Keratinocyte (primary cell): ENCODE results near the gene DRD3. TPM values are rescaled to one million over a fixed set of nuclear protein-coding genes. Genes with fewer than 3 reads are reported as not detected.

Source experiments
- DNase-seq: peaks from one replicate; pipeline ENCODE4 v3.0.0-alpha.2; 2011; ENCODE audit warnings: low read depth, missing footprints, low spot score
- FAIRE-seq: peaks from 2 replicates; lab custom pipeline; 2011; peaks lifted over from hg19 to GRCh38; lab: Jason Lieb, UNC
- H2AFZ ChIP-seq: 2 replicates; pipeline ENCODE4 v1.6.0; 2012; ENCODE audit warnings: low read length, control low read depth, inconsistent platforms; ENCODE audit not compliant: control insufficient read depth
- H3K27ac ChIP-seq: 2 replicates; pipeline ENCODE4 v1.5.1; 2011; ENCODE audit warnings: low read length; ENCODE audit not compliant: control insufficient read depth, insufficient read depth
- H3K27me3 ChIP-seq: 3 replicates; pipeline ENCODE4 v1.6.0; 2011; ENCODE audit warnings: low read length; ENCODE audit not compliant: control insufficient read depth, insufficient read depth; ENCODE audit errors: extremely low read depth
- H3K36me3 ChIP-seq, 2 experiments: 2 replicates in 1 of 2; 3 replicates in 1 of 2; pipeline ENCODE4 v1.5.1; 2011; ENCODE audit warnings: low read length in 2 of 2, mild to moderate bottlenecking in 1 of 2; ENCODE audit not compliant: control insufficient read depth in 2 of 2, insufficient read depth in 2 of 2; ENCODE audit errors: extremely low read depth in 1 of 2
- H3K4me1 ChIP-seq: 3 replicates; pipeline ENCODE4 v1.5.1; 2011; ENCODE audit warnings: low read length; ENCODE audit not compliant: control insufficient read depth, insufficient read depth; ENCODE audit errors: extremely low read depth
- H3K4me2 ChIP-seq: 3 replicates; pipeline ENCODE4 v1.6.0; 2011; ENCODE audit warnings: low read depth, low read length; ENCODE audit not compliant: control insufficient read depth, insufficient read depth; ENCODE audit errors: extremely low read depth
- H3K4me3 ChIP-seq, 3 experiments: fragments of 200-600 bp in 1 of 3; sonication (generic) in 1 of 3; 2 replicates in 2 of 3; 3 replicates in 1 of 3; pipeline ENCODE4 v1.5.1; 2011 to 2016; ENCODE audit warnings: low read length in 3 of 3, mild to moderate bottlenecking in 3 of 3, control low read depth in 2 of 3, inconsistent platforms in 1 of 3, low read depth in 1 of 3, mixed read lengths in 1 of 3, mixed run types in 1 of 3, moderate library complexity in 1 of 3; ENCODE audit not compliant: control insufficient read depth in 2 of 3, insufficient read depth in 2 of 3; ENCODE audit errors: extremely low read depth in 1 of 3
- H3K79me2 ChIP-seq: 2 replicates; pipeline ENCODE4 v1.6.0; 2012; ENCODE audit warnings: low read length; ENCODE audit not compliant: control insufficient read depth, insufficient read depth
- H3K9ac ChIP-seq: 3 replicates; pipeline ENCODE4 v1.6.0; 2011; ENCODE audit warnings: low read length; ENCODE audit not compliant: control insufficient read depth, insufficient read depth; ENCODE audit errors: extremely low read depth
- H3K9me1 ChIP-seq: 3 replicates; pipeline ENCODE4 v1.6.0; 2011; ENCODE audit warnings: low read length; ENCODE audit not compliant: control insufficient read depth, insufficient read depth; ENCODE audit errors: extremely low read depth
- H3K9me3 ChIP-seq: 2 replicates; pipeline ENCODE4 v1.5.1; 2012; ENCODE audit warnings: low read depth, low read length; ENCODE audit not compliant: control insufficient read depth
- H4K20me1 ChIP-seq: 3 replicates; pipeline ENCODE4 v1.6.0; 2011; ENCODE audit warnings: low read length; ENCODE audit not compliant: control insufficient read depth, insufficient read depth; ENCODE audit errors: extremely low read depth
- CTCF ChIP-seq, 3 experiments: IDR thresholded peaks in 1 of 3; conservative IDR thresholded peaks in 1 of 3; optimal IDR thresholded peaks in 1 of 3; 2 replicates in 2 of 3; 3 replicates in 1 of 3; pipeline versions ENCODE3 to v1.5.1; 2011; ENCODE audit warnings: low read length in 3 of 3, mild to moderate bottlenecking in 3 of 3, moderate library complexity in 2 of 3, control low read depth in 1 of 3, inconsistent platforms in 1 of 3; ENCODE audit not compliant: insufficient read depth in 2 of 3; ENCODE audit errors: extremely low read depth in 1 of 3
- EZH2 ChIP-seq: IDR thresholded peaks from one replicate; pipeline ENCODE4 v1.6.1; 2012; ENCODE audit warnings: inconsistent platforms, mild to moderate bottlenecking, low read length, moderate library complexity
- dilution Hi-C: fragments of 300-500 bp; cut with MboI; formaldehyde crosslinking; loops from one replicate; pipeline ENCODE4 v1.7.0; 2020; ENCODE audit warnings: low sequenced_read_pairs; ENCODE audit not compliant: extremely low pct_ligation_motif_present
- polyA plus RNA-seq, 5 experiments: library from polyadenylated mRNA; depleted of rRNA in 3 of 5; stranded (reverse) in 3 of 5; stranded (forward) in 1 of 5; unstranded in 1 of 5; fragments of >200 nt; gene quantifications; 1 replicate in 1 of 5; 2 replicates in 3 of 5; 3 replicates in 1 of 5; pipeline versions ENCODE4 v1.2.1 to v1.2.3, GENCODE V29; 2011 to 2012; ENCODE audit warnings: missing spikeins in 2 of 5, low read depth in 1 of 5, low replicate concordance in 1 of 5

DRD3 gene
- polyA plus RNA-seq, 1 donor (not counting 4 experiments of a cell fraction or from before 2014, with no cell fraction given): not detected

DNA sequence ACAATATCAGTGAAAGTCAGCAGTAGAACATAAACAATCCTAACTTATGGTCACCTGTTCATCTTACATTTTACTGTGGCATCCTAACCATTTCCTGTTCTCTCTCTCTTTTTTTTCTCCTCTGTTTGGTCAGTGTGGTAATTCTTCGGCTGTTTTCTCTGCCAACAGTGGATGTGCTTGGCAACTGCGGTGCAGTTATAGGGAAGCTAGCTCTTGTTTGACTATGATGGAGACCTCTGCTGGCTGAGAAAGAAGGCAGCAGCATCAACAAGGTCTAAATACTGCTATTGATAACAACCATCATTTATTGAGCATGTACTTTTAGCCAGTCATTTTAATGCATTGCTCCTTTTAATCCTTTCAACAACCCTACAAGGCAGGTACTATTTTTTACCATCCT lies 723 bp upstream of the DRD3 start:
- Histone ChIP-seq H3K27me3 (no peaks in the 10 kb centered on the region), H3K4me3 (no peak overlapping the region), H3K9ac (no peak overlapping the region), H4K20me1 (no peaks in the 10 kb centered on the region), H3K36me3 (no peaks in the 10 kb centered on the region), H3K9me1 (no peaks in the 10 kb centered on the region), H3K4me1 (no peaks in the 10 kb centered on the region), H3K27ac (no peak overlapping the region), H2AFZ (no peak overlapping the region), H3K9me3 (no peaks in the 10 kb centered on the region), H3K4me2 (no peak overlapping the region), H3K79me2 (no peaks in the 10 kb centered on the region)
- no peak for TF ChIP-seq EZH2
- peak in 2 of 3 experiments; percentile 30 to 35 for TF ChIP-seq CTCF (optimal IDR thresholded peaks at IDR 0.05 in 1 of 3, IDR thresholded peaks at IDR 0.05 in 1 of 3, conservative IDR thresholded peaks at IDR 0.05 in 1 of 3; ENCODE audit: extremely low read depth in 1 of 3, insufficient read depth in 2 of 3, low read length in 3 of 3)
- DNase-seq (no peak), FAIRE-seq (no peak)
- dilution Hi-C loops: no loop called here

GRCh38 chr3:114176890-114177289 lies 2.0 kb downstream of the DRD3 start:
- H3K9me3 ChIP-seq: no peaks in the 10 kb centered on the region
- FAIRE-seq: no peak
- no peak overlapping the region for H3K27ac ChIP-seq

More at GRCh38 chr3:114176890-114177289, 2.0 kb downstream of the DRD3 start:
- H3K4me3 ChIP-seq: no peak overlapping the region
- no peak overlapping the region for H2AFZ ChIP-seq
- H3K79me2 ChIP-seq: no peaks in the 10 kb centered on the region
- TF ChIP-seq EZH2 (no peak), CTCF (optimal IDR thresholded peaks at IDR 0.05 in 1 of 3, IDR thresholded peaks at IDR 0.05 in 1 of 3, conservative IDR thresholded peaks at IDR 0.05 in 1 of 3; ENCODE audit: extremely low read depth in 1 of 3, insufficient read depth in 2 of 3, low read length in 3 of 3) (no peak)
- H3K27me3 ChIP-seq: no peaks in the 10 kb centered on the region
- DNase-seq: no peak
- H3K9ac ChIP-seq: no peak overlapping the region
- H3K4me1 ChIP-seq: no peaks in the 10 kb centered on the region
- H3K9me1 ChIP-seq: no peaks in the 10 kb centered on the region
- H4K20me1 ChIP-seq: no peaks in the 10 kb centered on the region
- no peak overlapping the region for H3K4me2 ChIP-seq
- H3K36me3 ChIP-seq: no peaks in the 10 kb centered on the region
- dilution Hi-C loops: no loop called here
